HepG2 (cell line): ENCODE results near the gene ACSL3. TPM values are rescaled to one million over a fixed set of nuclear protein-coding genes. Genes with fewer than 3 reads are reported as not detected.
A peak's percentile ranks its signal among the peaks of the same experiment; 100 is the strongest.

Source experiments
- AGO1 ChIP-seq: fragments of 200-400 bp; formaldehyde crosslinking; IDR thresholded peaks from 2 replicates; pipeline ENCODE4 v1.6.1; 2017; ENCODE audit warnings: mild to moderate bottlenecking, low read depth, low read length, moderate library complexity; ENCODE audit not compliant: poor library complexity, severe bottlenecking
- E2F1 ChIP-seq: sonication (generic); formaldehyde crosslinking; IDR thresholded peaks from 2 replicates; pipeline ENCODE4 v1.5.0; 2020; ENCODE audit warnings: missing genetic modification reagents
- HNF4A ChIP-seq: sonication (generic); formaldehyde crosslinking; IDR thresholded peaks from 2 replicates; pipeline ENCODE4 v1.4.0; 2020; ENCODE audit warnings: missing genetic modification reagents
- KDM5B ChIP-seq: sonication (generic); formaldehyde crosslinking; IDR thresholded peaks from 2 replicates; pipeline ENCODE4 v1.4.0; 2020; ENCODE audit warnings: missing genetic modification reagents, mild to moderate bottlenecking, borderline replicate concordance
- KLF6 ChIP-seq: IDR thresholded peaks from 2 replicates; pipeline ENCODE4 v1.8.0; 2016; ENCODE audit warnings: missing biosample characterization, missing genetic modification reagents
- MEF2D ChIP-seq: sonication (generic); formaldehyde crosslinking; IDR thresholded peaks from 2 replicates; pipeline ENCODE4 v1.5.1; 2020; ENCODE audit warnings: mild to moderate bottlenecking, missing genetic modification reagents
- MLXIP ChIP-seq: sonication (generic); formaldehyde crosslinking; IDR thresholded peaks from 2 replicates; pipeline ENCODE4 v1.9.0; 2021; ENCODE audit warnings: missing genetic modification reagents, borderline replicate concordance
- MTF2 ChIP-seq: sonication (generic); formaldehyde crosslinking; IDR thresholded peaks from 2 replicates; pipeline ENCODE4 v1.5.0; 2020; ENCODE audit warnings: missing genetic modification reagents, borderline replicate concordance
- NFIB ChIP-seq: sonication (generic); formaldehyde crosslinking; IDR thresholded peaks from 2 replicates; pipeline ENCODE4 v1.9.0; 2021; ENCODE audit warnings: missing genetic modification reagents, mild to moderate bottlenecking, borderline replicate concordance
- SETDB1 ChIP-seq: sonication (generic); formaldehyde crosslinking; IDR thresholded peaks from 2 replicates; pipeline ENCODE4 v1.5.1; 2020; ENCODE audit warnings: missing genetic modification reagents, mild to moderate bottlenecking, borderline replicate concordance
- SMAD3 ChIP-seq: sonication (generic); formaldehyde crosslinking; IDR thresholded peaks from 2 replicates; pipeline ENCODE4 v1.4.0; 2020; ENCODE audit warnings: missing genetic modification reagents
- TAF1 ChIP-seq: sonication (generic); formaldehyde crosslinking; IDR thresholded peaks from 2 replicates; pipeline ENCODE4 v1.4.0; 2020; ENCODE audit warnings: missing genetic modification reagents
- ZBTB39 ChIP-seq: sonication (generic); formaldehyde crosslinking; IDR thresholded peaks from 2 replicates; pipeline ENCODE4 v1.5.0; 2020; ENCODE audit warnings: missing genetic modification reagents
- ZNF296 ChIP-seq: sonication (generic); formaldehyde crosslinking; conservative IDR thresholded peaks from 2 replicates; pipeline ENCODE4 v1.5.0; 2020; ENCODE audit warnings: mild to moderate bottlenecking, missing genetic modification reagents
- ZNF414 ChIP-seq: sonication (generic); formaldehyde crosslinking; IDR thresholded peaks from 2 replicates; pipeline ENCODE4 v1.5.0; 2020; ENCODE audit warnings: missing genetic modification reagents
- ZNF496 ChIP-seq: sonication (generic); formaldehyde crosslinking; IDR thresholded peaks from 2 replicates; pipeline ENCODE4 v1.8.1; 2023; ENCODE audit warnings: mild to moderate bottlenecking, moderate library complexity, missing genetic modification reagents; ENCODE audit not compliant: insufficient replicate concordance
- ZNF569 ChIP-seq: sonication (generic); formaldehyde crosslinking; IDR thresholded peaks from 2 replicates; pipeline ENCODE4 v1.5.0; 2020; ENCODE audit warnings: mild to moderate bottlenecking, missing genetic modification reagents, moderate library complexity, borderline replicate concordance
- ZNF629 ChIP-seq: sonication (generic); formaldehyde crosslinking; conservative IDR thresholded peaks from 2 replicates; pipeline ENCODE4 v1.5.0; 2020; ENCODE audit warnings: missing genetic modification reagents
- ZNF772 ChIP-seq: sonication (generic); formaldehyde crosslinking; IDR thresholded peaks from 2 replicates; pipeline ENCODE4 v1.5.0; 2020; ENCODE audit warnings: mild to moderate bottlenecking, missing genetic modification reagents
- polyA plus RNA-seq, 8 experiments: library from polyadenylated mRNA; depleted of rRNA in 3 of 8; stranded (reverse) in 7 of 8; unstranded in 1 of 8; fragments of >200 nt; fragmentation: Illumina TruSeq in 4 of 8; extraction: Trizol in 4 of 8; gene quantifications; 2 replicates each; pipeline versions ENCODE4 v1.2.1 to v1.2.3, GENCODE V29; 2011 to 2016; ENCODE audit warnings: low read depth in 4 of 8, missing spikeins in 1 of 8, mixed read lengths in 1 of 8; ENCODE audit not compliant: insufficient read depth in 1 of 8
- total RNA-seq, 5 experiments: library from RNA; depleted of rRNA; stranded (reverse); fragments of >200 nt; fragmentation: Illumina TruSeq; extraction: Trizol; gene quantifications; 2 replicates each; pipeline ENCODE4 v1.2.3, GENCODE V29; 2016; ENCODE audit warnings: low read depth in 1 of 5

The ACSL3 gene
- total and polyA plus RNA-seq, 2 of the 13 experiments (the other 11 are each of a cell fraction or from before 2014, with no cell fraction given), result 305 to 365 TPM

- TF ChIP-seq KLF6 (CRISPR knock-in tag), result no peak
- TF ChIP-seq TAF1 (CRISPR knock-in tag), result no peak
- TF ChIP-seq NFIB, result no peak
- no peak for TF ChIP-seq ZNF772 (CRISPR knock-in tag)
- TF ChIP-seq HNF4A, result 0 out of 2 replicates have a peak, but pooled peaks have one; percentile 19
- TF ChIP-seq E2F1 (CRISPR knock-in tag), result no peak; the same call in 1 of the 2 replicates
- 0 out of 2 replicates have a peak, but pooled peaks have one; percentile 37 for TF ChIP-seq MEF2D
- no peak for TF ChIP-seq ZNF496
- TF ChIP-seq SMAD3 (CRISPR knock-in tag), result no peak
- TF ChIP-seq ZNF296 (CRISPR knock-in tag), result no peak
- TF ChIP-seq ZBTB39 (CRISPR knock-in tag), result no peak
- no peak for TF ChIP-seq SETDB1 (CRISPR knock-in tag)
- TF ChIP-seq KDM5B, result no peak
- no peak for TF ChIP-seq MLXIP (CRISPR knock-in tag)
- no peak for TF ChIP-seq ZNF414
- no peak for TF ChIP-seq MTF2
- TF ChIP-seq ZNF629, result no peak
- TF ChIP-seq ZNF569 (CRISPR knock-in tag), result no peak; the same call in 1 of the 2 replicates
- no peak for TF ChIP-seq AGO1
These were observed 837 bp upstream of the ACSL3 start (continued) for GRCh38 chr2:222859786-222860612.
